Activated CD8-positive, alpha-beta T cell treated with anti-CD3 and anti-CD28 coated beads, Interleukin-2, amount 10 ng/mL, durations not matched to agents 7 days and 5 days (primary cell): Measurements from ENCODE around the gene MAN1B1. TPM values are rescaled to one million over a fixed set of nuclear protein-coding genes. Genes with fewer than 3 reads are reported as not detected.
A peak's percentile ranks its signal among the peaks of the same experiment; 100 is the strongest.

Experiments
- ATAC-seq: fragments of 150-1000 bp; cut with Tn5 transposase; one replicate; pipeline ENCODE4 v1.10.0; 2021; ENCODE audit warnings: moderate library complexity
- CTCF ChIA-PET: fragments of 350-600 bp; sonication (Branson Sonifier 250); formaldehyde crosslinking; loops from one replicate; lab custom pipeline; 2021; ENCODE audit warnings: antibody characterized with exemption; lab: Charles Lee
- POLR2A ChIA-PET: fragments of 350-600 bp; sonication (Branson Sonifier 250); formaldehyde crosslinking; loops from one replicate; lab custom pipeline; 2021; ENCODE audit warnings: antibody characterized with exemption; lab: Charles Lee
- DNase-seq: peaks from one replicate; pipeline ENCODE4 v3.0.0-alpha.2; 2020
- H3K27ac Mint-ChIP-seq: one replicate; pipeline ENCODE4 v1.8.0; 2021; ENCODE audit warnings: mild to moderate bottlenecking, mixed read lengths
- H3K27me3 Mint-ChIP-seq: one replicate; pipeline ENCODE4 v1.8.0; 2021; ENCODE audit warnings: low read depth, mixed read lengths
- H3K36me3 Mint-ChIP-seq: one replicate; pipeline ENCODE4 v1.8.0; 2021; ENCODE audit warnings: low read depth, mixed read lengths
- H3K4me1 Mint-ChIP-seq: one replicate; pipeline ENCODE4 v1.8.0; 2021; ENCODE audit warnings: low read depth, mixed read lengths
- H3K4me3 Mint-ChIP-seq: one replicate; pipeline ENCODE4 v1.8.0; 2021; ENCODE audit warnings: mild to moderate bottlenecking, mixed read lengths
- H3K9me3 Mint-ChIP-seq: one replicate; pipeline ENCODE4 v1.8.0; 2022; ENCODE audit warnings: mixed read lengths; ENCODE audit not compliant: insufficient read depth
- total RNA-seq, 2 experiments: library from RNA; stranded (reverse); gene quantifications; one replicate each; pipeline ENCODE4 v1.2.3, GENCODE V29; 2021

The MAN1B1 gene
- total RNA-seq, 2 experiments from 2014 or later = 42.2 to 49.2 TPM

- Mint-ChIP-seq H3K36me3 (peaks cover 4% of the 10 kb centered on the region), H3K27me3 (no peaks in the 10 kb centered on the region), H3K4me3 (peak overlapping the region; percentile 86), H3K9me3 (no peaks in the 10 kb centered on the region), H3K27ac (peak overlapping the region; percentile 91), H3K4me1 (peaks cover 28% of the 10 kb centered on the region)
- POLR2A ChIA-PET = interaction anchor here (0.7 to 4.7 kb wide), 12 partner anchors 16 to 549 kb away, joined by 3 to 49 read pairs (median 4); partner anchors contain the start of genes ANAPC2, MAN1B1, SSNA1 and TUBB4B
- DNase-seq (no peak), ATAC-seq (no peak)
- CTCF ChIA-PET = interaction anchor here (0.7 to 6.2 kb wide), 13 partner anchors 16 to 287 kb away, joined by 3 to 78 read pairs (median 6); partner anchors contain the start of genes MAN1B1 and NPDC1
Measured at GRCh38 chr9:137070906-137071275, 15.9 kb upstream of the MAN1B1 start.

- peak overlapping the region; percentile 86 for H3K4me3 Mint-ChIP-seq
- POLR2A ChIA-PET = interaction anchor here (0.7 to 4.7 kb wide), 10 partner anchors 16 to 170 kb away, joined by 3 to 49 read pairs (median 3); partner anchors contain the start of genes ANAPC2, MAN1B1, SSNA1 and TUBB4B
- DNase-seq (no peak), ATAC-seq (no peak)
- no peaks in the 10 kb centered on the region for H3K27me3 Mint-ChIP-seq
- CTCF ChIA-PET = interaction anchor here (0.7 to 5.9 kb wide), 10 partner anchors 16 to 288 kb away, joined by 3 to 67 read pairs (median 5); partner anchors contain the start of gene MAN1B1
- H3K36me3 Mint-ChIP-seq = peaks cover 4% of the 10 kb centered on the region
- peak overlapping the region; percentile 91 for H3K27ac Mint-ChIP-seq
- no peaks in the 10 kb centered on the region for H3K9me3 Mint-ChIP-seq
- peaks cover 28% of the 10 kb centered on the region for H3K4me1 Mint-ChIP-seq
Measured at GRCh38 chr9:137071282-137071681, 15.5 kb upstream of the MAN1B1 start.

GRCh38 chr9:137073992-137074399, 12.8 kb upstream of the MAN1B1 start:
- no peak for ATAC-seq
- Mint-ChIP-seq H3K36me3 (peaks cover 4% of the 10 kb centered on the region), H3K4me1 (peaks cover 22% of the 10 kb centered on the region), H3K4me3 (no peak overlapping the region), H3K27me3 (no peaks in the 10 kb centered on the region), H3K27ac (no peak overlapping the region), H3K9me3 (no peaks in the 10 kb centered on the region)
- no peak for DNase-seq
- POLR2A ChIA-PET = no interaction called here
- CTCF ChIA-PET = no interaction called here

GRCh38 chr9:137074657-137075274, 12.0 kb upstream of the MAN1B1 start:
- H3K27ac Mint-ChIP-seq = no peak overlapping the region

GRCh38 chr9:137075275-137075775, 11.5 kb upstream of the MAN1B1 start:
- Mint-ChIP-seq H3K27me3 (no peaks in the 10 kb centered on the region), H3K27ac (no peak overlapping the region), H3K4me1 (peaks cover 28% of the 10 kb centered on the region), H3K4me3 (no peak overlapping the region), H3K36me3 (peaks cover 14% of the 10 kb centered on the region), H3K9me3 (no peaks in the 10 kb centered on the region)
- CTCF ChIA-PET = interaction anchor here (1.7 kb wide), 1 partner anchor 11 kb away, joined by 5 read pairs; no protein-coding TSS in a partner anchor
- POLR2A ChIA-PET = interaction anchor here (2.6 kb wide), 1 partner anchor 11 kb away, joined by 21 read pairs; the partner anchor contains the start of gene MAN1B1
- ATAC-seq (no peak), DNase-seq (no peak)

More at GRCh38 chr9:137074657-137075274, 12.0 kb upstream of the MAN1B1 start:
- DNase-seq = no peak
- Mint-ChIP-seq H3K27me3 (no peaks in the 10 kb centered on the region), H3K4me1 (peaks cover 24% of the 10 kb centered on the region), H3K4me3 (no peak overlapping the region), H3K36me3 (peaks cover 10% of the 10 kb centered on the region), H3K9me3 (no peaks in the 10 kb centered on the region)
- ChIA-PET POLR2A (no interaction called here), CTCF (interaction anchor here (1.7 kb wide), 1 partner anchor 11 kb away, joined by 5 read pairs; no protein-coding TSS in a partner anchor)
- ATAC-seq = no peak

DNA sequence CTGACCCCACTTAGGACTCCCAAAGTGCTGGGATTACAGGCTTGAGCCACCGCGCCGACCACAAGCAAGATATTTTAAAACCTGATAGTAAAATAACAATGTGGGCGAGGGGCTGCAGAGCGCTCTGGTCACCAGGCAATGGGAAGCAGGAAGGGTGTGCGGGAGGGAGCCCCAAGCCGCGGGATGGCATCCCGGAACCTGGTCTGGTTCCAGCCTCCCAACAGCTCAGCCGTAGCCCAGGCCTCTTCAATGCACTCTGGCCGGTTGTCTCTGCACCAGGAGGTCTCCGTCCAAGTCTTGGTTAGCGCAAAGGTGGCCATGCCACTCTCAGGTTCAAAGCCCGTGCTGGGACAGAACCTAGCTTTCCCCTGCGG, 10.2 kb upstream of the MAN1B1 start:
- Mint-ChIP-seq H3K4me1 (peaks cover 16% of the 10 kb centered on the region), H3K9me3 (no peaks in the 10 kb centered on the region), H3K4me3 (peak overlapping the region; percentile 68), H3K27ac (peak overlapping the region; percentile 73), H3K27me3 (no peaks in the 10 kb centered on the region), H3K36me3 (peaks cover 16% of the 10 kb centered on the region)
- POLR2A ChIA-PET = interaction anchor here (2.6 kb wide), 1 partner anchor 10 kb away, joined by 21 read pairs; the partner anchor contains the start of gene MAN1B1
- DNase-seq (no peak), ATAC-seq (no peak)
- CTCF ChIA-PET = interaction anchor here (1.0 to 2.2 kb wide), 6 partner anchors 9 to 41 kb away, joined by 3 to 13 read pairs (median 6); partner anchors contain the start of gene MAN1B1

DNA sequence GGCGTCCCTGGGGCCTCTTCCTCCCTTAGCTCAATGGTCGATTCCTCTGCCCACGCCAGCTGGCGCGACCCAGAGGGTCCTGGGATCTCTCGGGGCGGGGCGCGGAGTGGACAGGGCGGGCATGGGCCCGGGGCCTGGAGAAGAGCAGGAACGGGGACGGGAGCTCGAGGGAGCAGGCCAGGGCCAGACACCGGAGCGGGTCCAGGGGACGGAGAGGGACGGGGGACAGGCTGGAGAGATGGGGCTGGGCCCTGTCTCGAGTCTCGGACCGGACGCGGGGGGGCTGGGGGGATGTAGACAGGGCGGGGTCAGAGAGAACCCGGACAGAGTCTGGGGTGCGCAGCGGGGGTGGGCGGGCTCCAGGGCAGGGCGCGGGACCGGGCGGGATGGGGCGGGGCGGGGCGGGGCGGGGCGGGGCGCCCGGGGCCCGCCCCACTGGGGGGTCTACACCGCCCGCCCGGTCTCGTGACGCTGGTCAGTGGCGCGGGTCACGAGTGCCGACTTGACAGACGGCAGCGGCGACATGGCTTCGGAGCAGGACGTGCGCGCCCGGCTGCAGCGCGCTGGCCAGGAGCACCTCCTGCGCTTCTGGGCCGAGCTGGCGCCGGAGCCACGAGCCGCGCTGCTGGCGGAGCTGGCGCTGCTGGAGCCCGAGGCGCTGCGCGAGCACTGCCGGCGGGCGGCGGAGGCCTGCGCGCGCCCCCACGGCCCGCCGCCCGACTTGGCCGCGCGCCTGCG, 9.6 kb upstream of the MAN1B1 start, which contains the start of gene UAP1L1:
Gene UAP1L1 (plus strand): TSS at position 508 of the 738 bp plus-strand sequence. CDS start 16 bp downstream, at position 524.
- no peaks in the 10 kb centered on the region for H3K27me3 Mint-ChIP-seq
- peak; percentile 82 for ATAC-seq
- H3K4me3 Mint-ChIP-seq = peak within 1 kb of the TSS; percentile 79
- ChIA-PET POLR2A (interaction anchor here (2.6 kb wide), 1 partner anchor 9 kb away, joined by 21 read pairs; the partner anchor contains the start of gene MAN1B1), CTCF (interaction anchor here (1.0 to 2.2 kb wide), 7 partner anchors 9 to 42 kb away, joined by 3 to 13 read pairs (median 5); partner anchors contain the start of gene MAN1B1)
- H3K27ac Mint-ChIP-seq = peak within 1 kb of the TSS; percentile 85
- H3K9me3 Mint-ChIP-seq = no peaks in the 10 kb centered on the region
- H3K4me1 Mint-ChIP-seq = peaks cover 14% of the 10 kb centered on the region
- peaks cover 22% of the 10 kb centered on the region for H3K36me3 Mint-ChIP-seq
- DNase-seq = peak; percentile 81

DNA sequence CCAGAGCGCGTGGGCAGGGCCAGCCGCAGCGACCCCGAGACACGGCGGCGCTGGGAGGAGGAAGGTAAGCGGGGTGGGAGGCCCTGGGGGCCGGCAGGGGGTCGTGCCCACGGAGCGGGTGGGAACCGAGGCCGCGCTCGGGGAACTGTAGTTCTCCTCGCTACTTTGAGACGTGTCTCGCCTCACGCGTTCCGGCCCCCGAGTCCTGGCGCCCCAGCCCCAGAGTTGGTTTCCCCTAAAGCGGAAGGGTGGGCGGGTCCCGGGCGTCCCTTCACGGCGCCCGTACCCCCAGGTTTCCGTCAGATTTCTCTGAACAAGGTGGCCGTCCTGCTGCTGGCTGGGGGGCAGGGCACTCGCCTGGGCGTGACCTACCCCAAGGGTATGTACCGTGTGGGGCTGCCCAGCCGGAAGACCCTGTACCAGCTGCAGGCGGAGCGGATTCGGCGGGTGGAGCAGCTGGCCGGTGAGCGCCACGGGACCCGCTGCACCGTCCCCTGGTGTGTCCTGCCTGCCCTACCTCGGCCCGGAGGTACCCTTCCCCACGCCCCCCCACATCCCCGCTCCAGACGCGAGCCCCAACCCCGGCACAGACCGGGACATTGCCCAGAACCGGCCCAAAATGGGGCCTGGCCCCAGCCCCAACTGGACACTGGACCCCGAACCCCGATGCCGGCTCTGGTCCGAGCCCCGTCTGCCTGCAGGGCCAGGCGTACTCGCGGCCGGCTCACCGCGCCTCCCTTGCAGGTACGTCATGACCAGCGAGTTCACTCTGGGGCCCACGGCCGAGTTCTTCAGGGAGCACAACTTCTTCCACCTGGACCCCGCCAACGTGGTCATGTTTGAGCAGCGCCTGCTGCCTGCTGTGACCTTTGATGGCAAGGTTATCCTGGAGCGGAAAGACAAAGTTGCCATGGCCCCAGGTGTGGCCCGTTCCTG, 8.8 kb upstream of the MAN1B1 start:
- H3K27ac Mint-ChIP-seq = peak overlapping the region; percentile 85
- POLR2A ChIA-PET = interaction anchor here (0.6 to 2.6 kb wide), 2 partner anchors 8 to 199 kb away, joined by 3 to 21 read pairs; partner anchors contain the start of gene MAN1B1

DNA sequence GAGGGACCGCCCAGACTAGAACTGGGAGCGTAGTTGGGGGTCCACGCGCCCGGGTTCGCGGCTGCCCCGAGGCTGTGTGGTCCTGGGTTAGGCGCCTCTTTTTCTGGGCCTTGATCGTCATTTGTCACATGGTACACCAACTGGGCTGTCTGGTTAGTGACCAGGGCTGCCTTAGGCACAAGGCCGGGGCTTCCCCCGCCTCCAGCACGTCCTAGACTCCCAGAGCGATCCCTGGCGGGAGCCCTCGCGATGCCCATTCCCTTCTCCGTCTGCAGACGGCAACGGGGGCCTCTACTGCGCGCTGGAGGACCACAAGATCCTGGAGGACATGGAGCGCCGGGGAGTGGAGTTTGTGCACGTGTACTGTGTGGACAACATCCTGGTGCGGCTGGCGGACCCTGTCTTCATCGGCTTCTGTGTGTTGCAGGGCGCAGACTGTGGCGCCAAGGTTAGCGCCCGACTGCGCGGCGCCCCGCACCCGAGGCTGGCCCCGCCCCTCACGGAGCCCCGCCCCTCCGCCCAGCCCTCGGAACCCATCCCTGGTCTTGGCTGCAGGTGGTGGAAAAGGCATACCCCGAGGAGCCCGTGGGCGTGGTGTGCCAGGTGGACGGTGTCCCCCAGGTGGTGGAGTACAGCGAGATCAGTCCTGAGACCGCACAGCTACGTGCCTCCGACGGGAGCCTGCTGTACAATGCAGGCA, 7.9 kb upstream of the MAN1B1 start:
- ATAC-seq (no peak), DNase-seq (no peak)
- ChIA-PET CTCF (interaction anchor here (1.5 to 1.7 kb wide), 2 partner anchors 11 to 15 kb away, joined by 5 read pairs; no protein-coding TSS in a partner anchor), POLR2A (no interaction called here)
- Mint-ChIP-seq H3K9me3 (no peaks in the 10 kb centered on the region), H3K36me3 (peaks cover 35% of the 10 kb centered on the region), H3K4me1 (peaks cover 17% of the 10 kb centered on the region), H3K27me3 (no peaks in the 10 kb centered on the region), H3K4me3 (peak overlapping the region; percentile 79), H3K27ac (no peak overlapping the region)

More for the DNA sequence above, 8.8 kb upstream of the MAN1B1 start:
- peak overlapping the region; percentile 79 for H3K4me3 Mint-ChIP-seq
- H3K4me1 Mint-ChIP-seq = peaks cover 13% of the 10 kb centered on the region
- DNase-seq (peak; percentile 84), ATAC-seq (peak; percentile 52)
- H3K36me3 Mint-ChIP-seq = peaks cover 26% of the 10 kb centered on the region
- no peaks in the 10 kb centered on the region for H3K9me3 Mint-ChIP-seq
- CTCF ChIA-PET = interaction anchor here (1.2 to 2.2 kb wide), 4 partner anchors 9 to 31 kb away, joined by 4 to 13 read pairs (median 6); partner anchors contain the start of gene MAN1B1
- H3K27me3 Mint-ChIP-seq = no peaks in the 10 kb centered on the region

DNA sequence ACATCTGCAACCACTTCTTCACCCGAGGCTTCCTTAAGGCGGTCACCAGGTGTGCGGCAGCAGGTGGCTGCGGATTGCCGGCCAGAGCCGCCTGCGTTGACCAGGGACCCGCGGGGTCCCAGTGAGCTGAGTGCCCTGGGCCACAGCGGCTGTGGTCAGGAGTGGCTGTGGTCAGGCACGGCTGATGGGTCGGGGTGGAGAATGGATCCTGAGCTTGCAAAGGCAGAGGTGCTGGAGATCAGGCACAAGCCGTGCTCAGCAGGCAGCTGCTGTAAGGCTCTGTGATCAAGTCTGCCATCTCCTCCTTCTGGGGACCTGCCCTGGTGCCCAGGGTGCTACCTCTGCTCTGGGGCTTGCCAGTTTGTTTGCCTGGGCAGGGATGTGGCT, 7.4 kb upstream of the MAN1B1 start:
- POLR2A ChIA-PET = no interaction called here
- CTCF ChIA-PET = interaction anchor here (1.3 to 1.5 kb wide), 2 partner anchors 11 to 32 kb away, joined by 3 to 5 read pairs; no protein-coding TSS in a partner anchor
- H3K36me3 Mint-ChIP-seq = peaks cover 36% of the 10 kb centered on the region
- H3K27me3 Mint-ChIP-seq = no peaks in the 10 kb centered on the region
- H3K9me3 Mint-ChIP-seq = no peaks in the 10 kb centered on the region
- H3K4me3 Mint-ChIP-seq = peak overlapping the region; percentile 32
- H3K4me1 Mint-ChIP-seq = peaks cover 17% of the 10 kb centered on the region
- no peak for DNase-seq
- H3K27ac Mint-ChIP-seq = peak overlapping the region; percentile 15
- ATAC-seq = no peak
